HG02943 (cell line): Measurements from ENCODE around the gene CDRT15.
"Not testable (repeated sequence)": the region's sequence is repeated elsewhere in the genome, so short reads cannot be mapped to it uniquely, and the experiment has no call there.

Experiments
- ATAC-seq: cut with Tn5 transposase; IDR thresholded peaks from one replicate; pipeline ENCODE4 v1.9.1; 2021; ENCODE audit warnings: mild to moderate bottlenecking, low read depth, moderate library complexity; ENCODE audit not compliant: unreplicated experiment

CDRT15 gene

GRCh38 chr17:14191469-14191868, 45.2 kb downstream of the CDRT15 start:
- not testable (repeated sequence) for ATAC-seq

- not testable (repeated sequence) for ATAC-seq
These were observed 45.9 kb downstream of the CDRT15 start for GRCh38 chr17:14190774-14191173.

- not testable (repeated sequence) for ATAC-seq
These were observed 50.2 kb downstream of the CDRT15 start for GRCh38 chr17:14186443-14186842.
